H1 (cell line): ENCODE results near the gene ACAP3. TPM values are rescaled to one million over a fixed set of nuclear protein-coding genes. Genes with fewer than 3 reads are reported as not detected.

Experiments
- KDM1A ChIP-seq: fragments of 200-600, 300-600 bp; sonication (generic); IDR thresholded peaks from 2 replicates; pipeline ENCODE4 v1.7.1; 2016; ENCODE audit warnings: mild to moderate bottlenecking, low read length, borderline replicate concordance
- polyA plus RNA-seq, 7 experiments: library from polyadenylated mRNA; depleted of rRNA in 3 of 7; stranded (reverse) in 5 of 7; unstranded in 2 of 7; fragments of >200 nt in 5 of 7; fragments of 200-250 nt in 2 of 7; gene quantifications; 1 replicate in 5 of 7; 2 replicates in 1 of 7; 4 replicates in 1 of 7; pipeline versions ENCODE4 v1.2.1 to v1.2.3, GENCODE V29; 2011 to 2013; ENCODE audit warnings: missing spikeins in 2 of 7, mixed read lengths in 2 of 7
- total RNA-seq: library from RNA; stranded (reverse); fragmentation: NEBNext Ultra II Directional; extraction: Animal tissue kit (Norgen Biotek cat#: 25700); gene quantifications from 2 replicates; pipeline ENCODE4 v1.2.1, GENCODE V29; 2021
- TF ChIP-seq, protein P1 (sequence below), 3 experiments: IDR thresholded peaks; 1 replicate in 2 of 3; 2 replicates in 1 of 3; pipeline versions ENCODE4 v1.5.1 to v1.6.1; 2011; ENCODE audit warnings: low read length in 3 of 3, mild to moderate bottlenecking in 3 of 3, inconsistent platforms in 2 of 3, low read depth in 1 of 3, moderate library complexity in 1 of 3; ENCODE audit not compliant: insufficient read depth in 1 of 3; ENCODE audit errors: control extremely low read depth in 1 of 3

The ACAP3 gene
- total and polyA plus RNA-seq, 2 of the 8 experiments (the other 6 are each of a cell fraction or from before 2014, with no cell fraction given) = 14.8 to 28.3 TPM

DNA sequence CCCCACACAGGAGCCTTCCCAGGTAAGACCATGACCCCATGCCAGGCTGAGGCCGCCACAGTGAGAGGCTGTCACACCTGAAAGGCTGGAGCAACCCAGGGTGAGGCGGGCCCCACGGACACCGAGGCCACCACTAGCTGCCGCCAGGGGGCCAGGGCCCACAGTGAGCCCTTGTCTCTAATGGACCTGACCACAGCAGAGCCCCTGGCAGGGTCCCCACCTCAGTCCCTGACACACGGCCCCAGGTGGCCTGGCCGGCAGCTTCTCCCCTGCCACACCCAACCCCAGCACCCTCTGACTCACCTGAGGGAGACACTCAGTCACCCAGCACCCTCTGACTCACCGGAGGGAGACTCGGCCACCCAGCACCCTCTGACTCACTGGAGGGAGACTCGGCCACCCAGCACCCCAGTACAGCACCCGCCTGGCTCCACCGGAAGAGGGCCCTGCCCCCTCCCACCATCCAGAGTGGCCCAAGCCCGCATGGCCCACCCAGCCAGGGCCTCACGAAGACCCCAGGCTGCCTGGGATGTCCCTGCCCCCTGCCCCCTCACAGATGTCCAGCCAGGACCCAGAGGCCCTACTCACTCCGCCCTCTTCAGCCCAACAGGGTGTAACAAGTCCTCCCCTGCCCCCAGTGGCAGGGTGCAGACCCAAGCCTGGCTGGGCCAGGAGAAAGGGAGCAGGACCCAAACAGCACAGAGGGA, 37.1 kb upstream of the ACAP3 start (continued):
- TF ChIP-seq KDM1A = no peak
- TF ChIP-seq, protein P1, sequence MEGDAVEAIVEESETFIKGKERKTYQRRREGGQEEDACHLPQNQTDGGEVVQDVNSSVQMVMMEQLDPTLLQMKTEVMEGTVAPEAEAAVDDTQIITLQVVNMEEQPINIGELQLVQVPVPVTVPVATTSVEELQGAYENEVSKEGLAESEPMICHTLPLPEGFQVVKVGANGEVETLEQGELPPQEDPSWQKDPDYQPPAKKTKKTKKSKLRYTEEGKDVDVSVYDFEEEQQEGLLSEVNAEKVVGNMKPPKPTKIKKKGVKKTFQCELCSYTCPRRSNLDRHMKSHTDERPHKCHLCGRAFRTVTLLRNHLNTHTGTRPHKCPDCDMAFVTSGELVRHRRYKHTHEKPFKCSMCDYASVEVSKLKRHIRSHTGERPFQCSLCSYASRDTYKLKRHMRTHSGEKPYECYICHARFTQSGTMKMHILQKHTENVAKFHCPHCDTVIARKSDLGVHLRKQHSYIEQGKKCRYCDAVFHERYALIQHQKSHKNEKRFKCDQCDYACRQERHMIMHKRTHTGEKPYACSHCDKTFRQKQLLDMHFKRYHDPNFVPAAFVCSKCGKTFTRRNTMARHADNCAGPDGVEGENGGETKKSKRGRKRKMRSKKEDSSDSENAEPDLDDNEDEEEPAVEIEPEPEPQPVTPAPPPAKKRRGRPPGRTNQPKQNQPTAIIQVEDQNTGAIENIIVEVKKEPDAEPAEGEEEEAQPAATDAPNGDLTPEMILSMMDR (IDR thresholded peaks at IDR 0.05; ENCODE audit: control extremely low read depth in 1 of 3, insufficient read depth in 1 of 3, low read depth in 1 of 3, low read length in 3 of 3) = peak in 2 of 3 experiments; percentile 44 to 56; a peak in 3 of 4 replicates
